Right atrium auricular region (tissue), 2 donors: ENCODE measurements around the gene RAPGEF4. TPM values are rescaled to one million over a fixed set of nuclear protein-coding genes. Genes with fewer than 3 reads are reported as not detected.

ENCODE experiments used
- DNase-seq: peaks from one replicate; pipeline ENCODE4 v3.0.0-alpha.2; 2019; ENCODE audit warnings: low spot score
- H3K27ac ChIP-seq, 2 donors: fragments of 200-600 bp; sonication (generic); 1 replicate in 1 of 2; 2 replicates in 1 of 2; pipeline ENCODE4 v1.5.1; 2016 to 2019
- H3K27me3 ChIP-seq, 2 donors: fragments of 200-600 bp; sonication (generic); one replicate each; pipeline versions ENCODE4 v1.5.1 to v1.6.0; 2017 to 2019
- H3K36me3 ChIP-seq: fragments of 200-600 bp; sonication (generic); one replicate; pipeline ENCODE4 v1.5.1; 2016
- H3K4me1 ChIP-seq, 2 donors: fragments of 200-600 bp; sonication (generic); one replicate each; pipeline versions ENCODE4 v1.5.1 to v1.6.0; 2017 to 2019
- H3K4me3 ChIP-seq, 2 donors: fragments of 200-600 bp; sonication (generic); 1 replicate in 1 of 2; 2 replicates in 1 of 2; pipeline ENCODE4 v1.5.1; 2017 to 2019; ENCODE audit warnings: mild to moderate bottlenecking in 1 of 2, moderate library complexity in 1 of 2
- H3K9me3 ChIP-seq, 2 donors: fragments of 200-600 bp; sonication (generic); one replicate each; pipeline ENCODE4 v1.5.1; 2019
- CTCF ChIP-seq, 2 donors: fragments of 200-600 bp; sonication (generic); IDR thresholded peaks; one replicate each; pipeline ENCODE4 v1.5.1; 2019; ENCODE audit warnings: antibody characterized with exemption in 2 of 2
- total RNA-seq, 2 donors: library from RNA; depleted of rRNA; stranded (reverse); fragments of >200 nt; gene quantifications; one replicate each; pipeline ENCODE4 v1.1.0, GENCODE V29; 2016

The RAPGEF4 gene
- total RNA-seq, 2 donors from 2014 or later, result 6.2 to 14.1 TPM

- no peaks in the 10 kb centered on the region for H3K36me3 ChIP-seq
- peak in 1 of 2 donors; percentile 49 for TF ChIP-seq CTCF (IDR thresholded peaks at IDR 0.05)
- no peaks in the 10 kb centered on the region for H3K9me3 ChIP-seq
- no peak overlapping the region for H3K4me3 ChIP-seq
- H3K4me1 ChIP-seq, result no peaks in the 10 kb centered on the region
- no peak overlapping the region for H3K27ac ChIP-seq
- no peaks in the 10 kb centered on the region for H3K27me3 ChIP-seq
- DNase-seq, result no peak
Measured at GRCh38 chr2:172977270-172978062, 241.8 kb downstream of the RAPGEF4 start.

GRCh38 chr2:172978063-172978383 is 242.4 kb downstream of the RAPGEF4 start:
- H3K27ac ChIP-seq, result no peak overlapping the region
- no peak overlapping the region for H3K4me3 ChIP-seq
- H3K27me3 ChIP-seq, result no peaks in the 10 kb centered on the region
- TF ChIP-seq CTCF (IDR thresholded peaks at IDR 0.05), result no peak
- no peaks in the 10 kb centered on the region for H3K9me3 ChIP-seq
- H3K36me3 ChIP-seq, result no peaks in the 10 kb centered on the region
- H3K4me1 ChIP-seq, result no peaks in the 10 kb centered on the region
- DNase-seq, result no peak

DNA sequence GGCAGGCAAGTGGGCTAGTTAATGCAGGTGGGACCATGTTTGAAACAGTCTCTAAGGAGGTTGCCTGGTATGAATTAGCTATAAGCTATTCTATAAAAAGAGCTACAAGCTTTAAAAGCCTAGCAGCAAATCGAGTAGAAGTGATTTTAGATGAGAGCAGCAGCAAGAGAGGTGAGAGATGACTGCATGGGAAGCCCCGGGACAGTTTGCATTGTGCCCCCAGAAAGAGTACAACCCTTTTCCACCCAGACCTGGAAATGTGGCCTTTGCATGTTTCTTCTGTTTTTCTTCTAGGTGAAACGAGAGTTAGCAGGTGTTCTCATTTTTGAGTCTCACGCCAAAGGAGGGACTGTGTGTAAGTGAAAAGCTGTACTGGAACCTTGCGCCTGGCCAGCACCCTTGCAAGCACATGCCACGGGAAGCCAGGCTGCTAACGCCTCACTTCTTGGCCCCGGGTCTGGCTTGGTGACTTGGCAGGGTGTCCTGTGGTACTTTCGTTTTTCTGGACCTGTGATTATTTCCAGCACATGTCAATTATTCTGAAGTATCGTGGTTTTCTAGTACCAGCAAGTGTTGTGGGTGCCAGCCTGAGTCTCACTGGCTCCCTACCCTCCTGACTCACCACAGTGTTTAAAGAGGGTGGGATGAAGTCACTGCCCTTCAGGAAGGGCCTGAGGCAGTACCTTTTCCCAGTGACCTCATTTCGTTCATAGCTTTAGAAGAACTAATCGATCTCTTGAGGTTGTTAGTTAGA is 249.7 kb downstream of the RAPGEF4 start:
- H3K27ac ChIP-seq, result peak overlapping the region; percentile 23 to 46

DNA sequence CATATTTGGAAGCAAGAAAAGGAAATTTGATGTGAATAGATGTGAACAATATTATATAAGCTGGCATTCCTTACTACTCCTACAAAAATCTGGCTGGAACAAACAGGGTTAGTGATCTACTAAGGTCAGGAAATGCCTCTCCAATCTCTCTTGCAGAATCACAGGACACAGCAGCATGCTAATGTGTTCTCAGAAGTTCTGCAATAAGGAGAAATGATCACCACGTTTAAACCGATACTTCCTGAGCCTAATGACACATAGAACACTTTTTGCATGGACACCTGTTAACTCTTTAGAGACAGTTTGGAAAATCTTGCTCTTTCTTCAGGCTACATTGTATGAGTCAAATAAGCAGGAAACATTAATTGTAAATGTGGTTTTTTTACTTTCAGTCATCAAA is 250.4 kb downstream of the RAPGEF4 start:
- Histone ChIP-seq H3K4me1 (peaks cover 0 to 15% of the 10 kb centered on the region in 2 donors), H3K9me3 (no peaks in the 10 kb centered on the region), H3K27me3 (no peaks in the 10 kb centered on the region), H3K4me3 (no peak overlapping the region), H3K27ac (peak overlapping the region; percentile 23 to 46), H3K36me3 (no peaks in the 10 kb centered on the region)
- no peak for TF ChIP-seq CTCF (IDR thresholded peaks at IDR 0.05)
- no peak for DNase-seq

More for the DNA sequence above, 249.7 kb downstream of the RAPGEF4 start:
- no peak for DNase-seq
- Histone ChIP-seq H3K27me3 (no peaks in the 10 kb centered on the region), H3K4me1 (peaks cover 0 to 15% of the 10 kb centered on the region in 2 donors), H3K36me3 (no peaks in the 10 kb centered on the region), H3K4me3 (no peak overlapping the region), H3K9me3 (no peaks in the 10 kb centered on the region)
- TF ChIP-seq CTCF (IDR thresholded peaks at IDR 0.05), result no peak

- no peak for TF ChIP-seq CTCF (IDR thresholded peaks at IDR 0.05)
- Histone ChIP-seq H3K27me3 (no peaks in the 10 kb centered on the region), H3K9me3 (no peaks in the 10 kb centered on the region)
Measured at GRCh38 chr2:172988728-172989127, 253.1 kb downstream of the RAPGEF4 start.

More at GRCh38 chr2:172988728-172989127, 253.1 kb downstream of the RAPGEF4 start:
- peaks cover 0 to 15% of the 10 kb centered on the region in 2 donors for H3K4me1 ChIP-seq
- no peak overlapping the region for H3K4me3 ChIP-seq
- H3K36me3 ChIP-seq, result no peaks in the 10 kb centered on the region
- DNase-seq, result no peak
- no peak overlapping the region for H3K27ac ChIP-seq
